Measurements from ENCODE around the gene MATN1.

Gene MATN1

GRCh38 chr1:30715886-30716285 is 7.5 kb downstream of the MATN1 start:
- Histone ChIP-seq H3K4me3 (ENCODE audit: low read depth, low read length) (no peak overlapping the region), H3K9me3 (ENCODE audit: control insufficient read depth, insufficient read depth, low read length) (no peaks in the 10 kb centered on the region), H3K4me1 (ENCODE audit: control insufficient read depth, insufficient read depth, low read length) (no peaks in the 10 kb centered on the region), H3K9ac (ENCODE audit: low read depth, low read length) (no peak overlapping the region), H3K27me3 (ENCODE audit: control insufficient read depth, insufficient read depth, low read length) (no peaks in the 10 kb centered on the region), H3K36me3 (ENCODE audit: control insufficient read depth, insufficient read depth, low read length) (no peaks in the 10 kb centered on the region)

GRCh38 chr1:30715216-30715615 is 8.2 kb downstream of the MATN1 start:
- Histone ChIP-seq H3K9me3 (ENCODE audit: control insufficient read depth, insufficient read depth, low read length) (no peaks in the 10 kb centered on the region), H3K9ac (ENCODE audit: low read depth, low read length) (no peak overlapping the region), H3K4me1 (ENCODE audit: control insufficient read depth, insufficient read depth, low read length) (no peaks in the 10 kb centered on the region), H3K27me3 (ENCODE audit: control insufficient read depth, insufficient read depth, low read length) (no peaks in the 10 kb centered on the region), H3K4me3 (ENCODE audit: low read depth, low read length) (no peak overlapping the region), H3K36me3 (ENCODE audit: control insufficient read depth, insufficient read depth, low read length) (no peaks in the 10 kb centered on the region)

GRCh38 chr1:30714536-30715090 is 8.8 kb downstream of the MATN1 start:
- Histone ChIP-seq H3K4me1 (ENCODE audit: control insufficient read depth, insufficient read depth, low read length) (no peaks in the 10 kb centered on the region), H3K4me3 (ENCODE audit: low read depth, low read length) (no peak overlapping the region), H3K9ac (ENCODE audit: low read depth, low read length) (no peak overlapping the region), H3K36me3 (ENCODE audit: control insufficient read depth, insufficient read depth, low read length) (no peaks in the 10 kb centered on the region), H3K27me3 (ENCODE audit: control insufficient read depth, insufficient read depth, low read length) (no peaks in the 10 kb centered on the region), H3K9me3 (ENCODE audit: control insufficient read depth, insufficient read depth, low read length) (no peaks in the 10 kb centered on the region)

GRCh38 chr1:30714025-30714424 is 9.4 kb downstream of the MATN1 start:
- Histone ChIP-seq H3K9me3 (ENCODE audit: control insufficient read depth, insufficient read depth, low read length) (no peaks in the 10 kb centered on the region), H3K4me3 (ENCODE audit: low read depth, low read length) (no peak overlapping the region), H3K27me3 (ENCODE audit: control insufficient read depth, insufficient read depth, low read length) (no peaks in the 10 kb centered on the region), H3K9ac (ENCODE audit: low read depth, low read length) (no peak overlapping the region), H3K4me1 (ENCODE audit: control insufficient read depth, insufficient read depth, low read length) (no peaks in the 10 kb centered on the region), H3K36me3 (ENCODE audit: control insufficient read depth, insufficient read depth, low read length) (no peaks in the 10 kb centered on the region)

- Histone ChIP-seq H3K9ac (ENCODE audit: low read depth, low read length) (no peak overlapping the region), H3K36me3 (ENCODE audit: control insufficient read depth, insufficient read depth, low read length) (no peaks in the 10 kb centered on the region), H3K9me3 (ENCODE audit: control insufficient read depth, insufficient read depth, low read length) (no peaks in the 10 kb centered on the region), H3K27me3 (ENCODE audit: control insufficient read depth, insufficient read depth, low read length) (no peaks in the 10 kb centered on the region), H3K4me3 (ENCODE audit: low read depth, low read length) (no peak overlapping the region), H3K4me1 (ENCODE audit: control insufficient read depth, insufficient read depth, low read length) (no peaks in the 10 kb centered on the region)
Measured at GRCh38 chr1:30713311-30713710, 10.1 kb downstream of the MATN1 start.

GRCh38 chr1:30712583-30712982 is 10.8 kb downstream of the MATN1 start:
- no peak overlapping the region for H3K9ac ChIP-seq (ENCODE audit: low read depth, low read length)
- H3K4me3 ChIP-seq (ENCODE audit: low read depth, low read length): no peak overlapping the region

GRCh38 chr1:30710407-30710806 is 13.0 kb downstream of the MATN1 start:
- no peaks in the 10 kb centered on the region for H3K9me3 ChIP-seq (ENCODE audit: control insufficient read depth, insufficient read depth, low read length)
- H3K4me1 ChIP-seq (ENCODE audit: control insufficient read depth, insufficient read depth, low read length): peaks cover 2% of the 10 kb centered on the region
- no peaks in the 10 kb centered on the region for H3K27me3 ChIP-seq (ENCODE audit: control insufficient read depth, insufficient read depth, low read length)
- H3K4me3 ChIP-seq (ENCODE audit: low read depth, low read length): no peak overlapping the region
- no peak overlapping the region for H3K9ac ChIP-seq (ENCODE audit: low read depth, low read length)
- no peaks in the 10 kb centered on the region for H3K36me3 ChIP-seq (ENCODE audit: control insufficient read depth, insufficient read depth, low read length)

More at GRCh38 chr1:30712583-30712982, 10.8 kb downstream of the MATN1 start:
- Histone ChIP-seq H3K36me3 (ENCODE audit: control insufficient read depth, insufficient read depth, low read length) (no peaks in the 10 kb centered on the region), H3K4me1 (ENCODE audit: control insufficient read depth, insufficient read depth, low read length) (peaks cover 2% of the 10 kb centered on the region), H3K27me3 (ENCODE audit: control insufficient read depth, insufficient read depth, low read length) (no peaks in the 10 kb centered on the region), H3K9me3 (ENCODE audit: control insufficient read depth, insufficient read depth, low read length) (no peaks in the 10 kb centered on the region)

- no peaks in the 10 kb centered on the region for H3K27me3 ChIP-seq (ENCODE audit: control insufficient read depth, insufficient read depth, low read length)
- peaks cover 2% of the 10 kb centered on the region for H3K4me1 ChIP-seq (ENCODE audit: control insufficient read depth, insufficient read depth, low read length)
- no peaks in the 10 kb centered on the region for H3K9me3 ChIP-seq (ENCODE audit: control insufficient read depth, insufficient read depth, low read length)
- no peaks in the 10 kb centered on the region for H3K36me3 ChIP-seq (ENCODE audit: control insufficient read depth, insufficient read depth, low read length)
- no peak overlapping the region for H3K4me3 ChIP-seq (ENCODE audit: low read depth, low read length)
- no peak overlapping the region for H3K9ac ChIP-seq (ENCODE audit: low read depth, low read length)
Measured at GRCh38 chr1:30708361-30708728, 15.0 kb downstream of the MATN1 start.

GRCh38 chr1:30707412-30708360 is 15.7 kb downstream of the MATN1 start:
- Histone ChIP-seq H3K9ac (ENCODE audit: low read depth, low read length) (no peak overlapping the region), H3K36me3 (ENCODE audit: control insufficient read depth, insufficient read depth, low read length) (no peaks in the 10 kb centered on the region), H3K4me3 (ENCODE audit: low read depth, low read length) (no peak overlapping the region), H3K4me1 (ENCODE audit: control insufficient read depth, insufficient read depth, low read length) (peaks cover 2% of the 10 kb centered on the region), H3K9me3 (ENCODE audit: control insufficient read depth, insufficient read depth, low read length) (no peaks in the 10 kb centered on the region), H3K27me3 (ENCODE audit: control insufficient read depth, insufficient read depth, low read length) (no peaks in the 10 kb centered on the region)

- no peaks in the 10 kb centered on the region for H3K27me3 ChIP-seq (ENCODE audit: control insufficient read depth, insufficient read depth, low read length)
- no peak overlapping the region for H3K9ac ChIP-seq (ENCODE audit: low read depth, low read length)
- no peaks in the 10 kb centered on the region for H3K36me3 ChIP-seq (ENCODE audit: control insufficient read depth, insufficient read depth, low read length)
- H3K4me1 ChIP-seq (ENCODE audit: control insufficient read depth, insufficient read depth, low read length): peaks cover 2% of the 10 kb centered on the region
- H3K4me3 ChIP-seq (ENCODE audit: low read depth, low read length): no peak overlapping the region
- H3K9me3 ChIP-seq (ENCODE audit: control insufficient read depth, insufficient read depth, low read length): no peaks in the 10 kb centered on the region
Measured at GRCh38 chr1:30706528-30706927, 16.9 kb downstream of the MATN1 start.

GRCh38 chr1:30705698-30706097 is 17.7 kb downstream of the MATN1 start:
- no peaks in the 10 kb centered on the region for H3K36me3 ChIP-seq (ENCODE audit: control insufficient read depth, insufficient read depth, low read length)
- no peaks in the 10 kb centered on the region for H3K27me3 ChIP-seq (ENCODE audit: control insufficient read depth, insufficient read depth, low read length)
- H3K9ac ChIP-seq (ENCODE audit: low read depth, low read length): no peak overlapping the region
- no peaks in the 10 kb centered on the region for H3K9me3 ChIP-seq (ENCODE audit: control insufficient read depth, insufficient read depth, low read length)
- H3K4me3 ChIP-seq (ENCODE audit: low read depth, low read length): no peak overlapping the region
- peaks cover 2% of the 10 kb centered on the region for H3K4me1 ChIP-seq (ENCODE audit: control insufficient read depth, insufficient read depth, low read length)
